ENCODE measurements around the gene ADCK1.

The ADCK1 gene

GRCh38 chr14:77926942-77927341 is 127.0 kb downstream of the ADCK1 start:
- TF ChIP-seq REST (IDR thresholded peaks at IDR 0.05; ENCODE audit: low read depth) (no peak), EGR1 (IDR thresholded peaks at IDR 0.05) (no peak), YY1 (IDR thresholded peaks at IDR 0.05; ENCODE audit: low read depth) (no peak), RAD21 (IDR thresholded peaks at IDR 0.05; ENCODE audit: low read depth) (no peak), EP300 (IDR thresholded peaks at IDR 0.05; ENCODE audit: borderline replicate concordance) (no peak), CREB1 (IDR thresholded peaks at IDR 0.05; ENCODE audit: low read depth) (no peak), TEAD4 (IDR thresholded peaks at IDR 0.05) (no peak), CEBPB (IDR thresholded peaks at IDR 0.05) (no peak), FOXM1 (IDR thresholded peaks at IDR 0.05; ENCODE audit: borderline replicate concordance, low read depth) (no peak)

GRCh38 chr14:77931441-77931840 is 131.5 kb downstream of the ADCK1 start:
- no peak for TF ChIP-seq TCF12 (IDR thresholded peaks at IDR 0.05; ENCODE audit: low read depth)
- TF ChIP-seq NFIC (IDR thresholded peaks at IDR 0.05): no peak
- TF ChIP-seq CREB1 (IDR thresholded peaks at IDR 0.05; ENCODE audit: low read depth): no peak
- no peak for TF ChIP-seq FOXM1 (IDR thresholded peaks at IDR 0.05; ENCODE audit: borderline replicate concordance, low read depth)
- no peak for TF ChIP-seq ZBTB7A (IDR thresholded peaks at IDR 0.05; ENCODE audit: low read depth)
- no peak for TF ChIP-seq CEBPB (IDR thresholded peaks at IDR 0.05)
- TF ChIP-seq TEAD4 (IDR thresholded peaks at IDR 0.05): no peak
- no peak for TF ChIP-seq EGR1 (IDR thresholded peaks at IDR 0.05)
- no peak for TF ChIP-seq YY1 (IDR thresholded peaks at IDR 0.05; ENCODE audit: low read depth)
- no peak for TF ChIP-seq USF1 (IDR thresholded peaks at IDR 0.05)
- no peak for TF ChIP-seq EP300 (IDR thresholded peaks at IDR 0.05; ENCODE audit: borderline replicate concordance)
- no peak for TF ChIP-seq REST (IDR thresholded peaks at IDR 0.05; ENCODE audit: low read depth)
- no peak for TF ChIP-seq RAD21 (IDR thresholded peaks at IDR 0.05; ENCODE audit: low read depth)
- no peak for TF ChIP-seq TAF1 (IDR thresholded peaks at IDR 0.05; ENCODE audit: low read depth)
- no peak for TF ChIP-seq MAX (IDR thresholded peaks at IDR 0.05)

- no peak for TF ChIP-seq EP300 (IDR thresholded peaks at IDR 0.05; ENCODE audit: borderline replicate concordance)
- TF ChIP-seq RAD21 (IDR thresholded peaks at IDR 0.05; ENCODE audit: low read depth): no peak
These were observed 136.3 kb downstream of the ADCK1 start for GRCh38 chr14:77936138-77936639.

- TF ChIP-seq TEAD4 (IDR thresholded peaks at IDR 0.05) (no peak), EGR1 (IDR thresholded peaks at IDR 0.05) (no peak), ZBTB7A (IDR thresholded peaks at IDR 0.05; ENCODE audit: low read depth) (no peak), YY1 (IDR thresholded peaks at IDR 0.05; ENCODE audit: low read depth) (no peak), CEBPB (IDR thresholded peaks at IDR 0.05) (no peak), CREB1 (IDR thresholded peaks at IDR 0.05; ENCODE audit: low read depth) (no peak)
These were observed 147.5 kb downstream of the ADCK1 start for GRCh38 chr14:77947372-77947771.

GRCh38 chr14:77950371-77951063 is 150.6 kb downstream of the ADCK1 start:
- no peak for TF ChIP-seq RAD21 (IDR thresholded peaks at IDR 0.05; ENCODE audit: low read depth)
- TF ChIP-seq TAF1 (IDR thresholded peaks at IDR 0.05; ENCODE audit: low read depth): no peak
- TF ChIP-seq NFIC (IDR thresholded peaks at IDR 0.05): no peak
- TF ChIP-seq ZBTB7A (IDR thresholded peaks at IDR 0.05; ENCODE audit: low read depth): no peak
- no peak for TF ChIP-seq TCF12 (IDR thresholded peaks at IDR 0.05; ENCODE audit: low read depth)
- no peak for TF ChIP-seq CREB1 (IDR thresholded peaks at IDR 0.05; ENCODE audit: low read depth)
- TF ChIP-seq TEAD4 (IDR thresholded peaks at IDR 0.05): no peak
- no peak for TF ChIP-seq REST (IDR thresholded peaks at IDR 0.05; ENCODE audit: low read depth)
- TF ChIP-seq USF1 (IDR thresholded peaks at IDR 0.05): no peak
- no peak for TF ChIP-seq EP300 (IDR thresholded peaks at IDR 0.05; ENCODE audit: borderline replicate concordance)
